Measurements from ENCODE around the gene FAAH2. TPM values are rescaled to one million over a fixed set of nuclear protein-coding genes. Genes with fewer than 3 reads are reported as not detected.
"Not testable (repeated sequence)": the region's sequence is repeated elsewhere in the genome, so short reads cannot be mapped to it uniquely, and the experiment has no call there.

FAAH2 gene
- total RNA-seq, 1 experiment from 2014 or later: 6.4 TPM

DNA sequence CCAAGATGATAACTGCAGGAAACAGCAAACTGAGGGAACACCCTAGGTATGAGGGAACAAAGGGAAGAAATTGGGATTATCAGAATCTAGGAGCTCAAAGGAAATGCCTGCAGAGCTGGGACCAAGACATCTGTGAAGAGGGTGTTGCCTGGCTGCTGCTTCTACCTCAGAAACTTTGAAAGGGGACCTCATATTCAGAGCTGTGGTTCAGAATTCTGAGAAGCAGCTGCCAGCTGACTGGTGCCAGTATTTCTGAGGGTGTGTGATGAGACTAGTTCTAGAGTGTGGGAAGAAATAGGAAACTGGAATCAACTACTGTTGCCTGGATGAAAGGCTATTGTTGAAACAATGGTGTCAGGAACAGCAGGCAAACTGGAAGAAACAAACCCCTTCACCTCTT lies 8.5 kb downstream of the FAAH2 start:
- H2AK5ac ChIP-seq (ENCODE audit: insufficient read length, low read length): no peak overlapping the region
- H2BK20ac ChIP-seq (ENCODE audit: low read depth, low read length, poor library complexity, severe bottlenecking): no peak overlapping the region
- no peak overlapping the region for H3K18ac ChIP-seq (ENCODE audit: insufficient read length, low read depth, low read length)
- peaks cover 16% of the 10 kb centered on the region for H3K9me3 ChIP-seq (ENCODE audit: control insufficient read depth, low read depth, low read length)
- TF ChIP-seq, protein P1, sequence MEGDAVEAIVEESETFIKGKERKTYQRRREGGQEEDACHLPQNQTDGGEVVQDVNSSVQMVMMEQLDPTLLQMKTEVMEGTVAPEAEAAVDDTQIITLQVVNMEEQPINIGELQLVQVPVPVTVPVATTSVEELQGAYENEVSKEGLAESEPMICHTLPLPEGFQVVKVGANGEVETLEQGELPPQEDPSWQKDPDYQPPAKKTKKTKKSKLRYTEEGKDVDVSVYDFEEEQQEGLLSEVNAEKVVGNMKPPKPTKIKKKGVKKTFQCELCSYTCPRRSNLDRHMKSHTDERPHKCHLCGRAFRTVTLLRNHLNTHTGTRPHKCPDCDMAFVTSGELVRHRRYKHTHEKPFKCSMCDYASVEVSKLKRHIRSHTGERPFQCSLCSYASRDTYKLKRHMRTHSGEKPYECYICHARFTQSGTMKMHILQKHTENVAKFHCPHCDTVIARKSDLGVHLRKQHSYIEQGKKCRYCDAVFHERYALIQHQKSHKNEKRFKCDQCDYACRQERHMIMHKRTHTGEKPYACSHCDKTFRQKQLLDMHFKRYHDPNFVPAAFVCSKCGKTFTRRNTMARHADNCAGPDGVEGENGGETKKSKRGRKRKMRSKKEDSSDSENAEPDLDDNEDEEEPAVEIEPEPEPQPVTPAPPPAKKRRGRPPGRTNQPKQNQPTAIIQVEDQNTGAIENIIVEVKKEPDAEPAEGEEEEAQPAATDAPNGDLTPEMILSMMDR (conservative IDR thresholded peaks at IDR 0.05): no peak
- H2BK15ac ChIP-seq (ENCODE audit: low read depth, low read length): no peak overlapping the region
- no peaks in the 10 kb centered on the region for H3K79me2 ChIP-seq (ENCODE audit: insufficient read depth, low read length)
- H2BK12ac ChIP-seq (ENCODE audit: insufficient read length, low read depth, low read length): no peak overlapping the region
- H3K4me1 ChIP-seq (ENCODE audit: insufficient read depth, low read length): no peaks in the 10 kb centered on the region
- no peak overlapping the region for H2AFZ ChIP-seq (ENCODE audit: low read length)
- no peak overlapping the region for H4K91ac ChIP-seq (ENCODE audit: insufficient read length, low read depth, low read length)
- Mint-ChIP-seq H3K27ac (no peak overlapping the region), H3K27me3 (ENCODE audit: low read depth) (no peaks in the 10 kb centered on the region), H3K4me1 (no peaks in the 10 kb centered on the region), H3K9me3 (peaks cover 56 to 61% of the 10 kb centered on the region in 2 experiments), H3K36me3 (ENCODE audit: insufficient read depth in 1 of 3, low read depth in 3 of 3) (peaks cover 34 to 41% (median 37%) of the 10 kb centered on the region in 3 experiments), H3K4me3 (no peak overlapping the region)
- H4K20me1 ChIP-seq (ENCODE audit: control insufficient read depth, insufficient read depth, insufficient read length): no peaks in the 10 kb centered on the region
- no peak overlapping the region for H3K14ac ChIP-seq (ENCODE audit: insufficient read depth, low read length)
- no peaks in the 10 kb centered on the region for H3K23me2 ChIP-seq (ENCODE audit: insufficient read length, low read depth, low read length, poor library complexity, severe bottlenecking)
- no peak overlapping the region for H3K27ac ChIP-seq (ENCODE audit: insufficient read length, low read depth, low read length)
- no peak overlapping the region for H2BK120ac ChIP-seq (ENCODE audit: low read depth, low read length, poor library complexity, severe bottlenecking)
- no peak overlapping the region for H3K4me2 ChIP-seq (ENCODE audit: insufficient read depth, insufficient read length, low read length)
- H3K9ac ChIP-seq (ENCODE audit: extremely low read depth, insufficient read length, low read length): no peak overlapping the region
- no peak for DNase-seq
- no peak overlapping the region for H4K8ac ChIP-seq (replicated peaks; ENCODE audit: insufficient read length, low read depth, low read length)
- H2BK5ac ChIP-seq (ENCODE audit: insufficient read length, low read length): no peak overlapping the region
- H3K56ac ChIP-seq (ENCODE audit: insufficient read length, low read depth, low read length): no peak overlapping the region
- no peak overlapping the region for H4K5ac ChIP-seq (ENCODE audit: insufficient read length, low read depth, low read length)
- no peak overlapping the region for H3T11ph ChIP-seq (ENCODE audit: low read length)
- no peaks in the 10 kb centered on the region for H3K27me3 ChIP-seq (ENCODE audit: insufficient read depth, low read length)
- no peak overlapping the region for H3K23ac ChIP-seq (ENCODE audit: insufficient read length, low read depth, low read length)
- no peaks in the 10 kb centered on the region for H3K79me1 ChIP-seq (ENCODE audit: insufficient read depth, low read depth, low read length, poor library complexity, severe bottlenecking)
- no peak overlapping the region for H3K4ac ChIP-seq (ENCODE audit: low read depth, low read length)

DNA sequence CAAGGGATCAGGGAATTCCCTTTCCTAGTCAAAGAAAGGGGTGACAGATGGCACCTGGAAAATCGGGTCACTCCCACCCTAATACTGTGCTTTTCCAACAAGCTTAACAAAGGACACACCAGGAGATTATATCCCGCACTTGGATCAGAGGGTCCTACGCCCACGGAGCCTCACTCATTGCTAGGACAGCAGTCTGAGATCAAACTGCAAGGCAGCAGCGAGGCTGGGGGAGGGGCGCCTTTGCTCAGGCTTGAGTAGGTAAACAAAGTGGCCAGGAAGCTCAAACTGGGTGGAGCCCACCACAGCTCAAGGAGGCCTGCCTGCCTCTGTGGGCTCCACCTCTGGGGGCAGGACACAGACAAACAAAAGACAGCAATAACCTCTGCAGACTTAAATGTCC lies 9.2 kb downstream of the FAAH2 start:
- H2BK12ac ChIP-seq (ENCODE audit: insufficient read length, low read depth, low read length); H4K91ac ChIP-seq (ENCODE audit: insufficient read length, low read depth, low read length); H2BK15ac ChIP-seq (ENCODE audit: low read depth, low read length); DNase-seq; H3K27ac Mint-ChIP-seq; H3K27ac ChIP-seq (ENCODE audit: insufficient read length, low read depth, low read length); H3K9ac ChIP-seq (ENCODE audit: extremely low read depth, insufficient read length, low read length); H2BK120ac ChIP-seq (ENCODE audit: low read depth, low read length, poor library complexity, severe bottlenecking); H3K79me1 ChIP-seq (ENCODE audit: insufficient read depth, low read depth, low read length, poor library complexity, severe bottlenecking); H4K8ac ChIP-seq (replicated peaks; ENCODE audit: insufficient read length, low read depth, low read length); H3K23ac ChIP-seq (ENCODE audit: insufficient read length, low read depth, low read length); H3K4me1 Mint-ChIP-seq; H3K4ac ChIP-seq (ENCODE audit: low read depth, low read length); H2AFZ ChIP-seq (ENCODE audit: low read length); H3K14ac ChIP-seq (ENCODE audit: insufficient read depth, low read length); H2BK20ac ChIP-seq (ENCODE audit: low read depth, low read length, poor library complexity, severe bottlenecking); H3K23me2 ChIP-seq (ENCODE audit: insufficient read length, low read depth, low read length, poor library complexity, severe bottlenecking); H3T11ph ChIP-seq (ENCODE audit: low read length); H3K56ac ChIP-seq (ENCODE audit: insufficient read length, low read depth, low read length); H4K20me1 ChIP-seq (ENCODE audit: control insufficient read depth, insufficient read depth, insufficient read length); H4K5ac ChIP-seq (ENCODE audit: insufficient read length, low read depth, low read length); H2AK5ac ChIP-seq (ENCODE audit: insufficient read length, low read length); H2BK5ac ChIP-seq (ENCODE audit: insufficient read length, low read length); H3K4me2 ChIP-seq (ENCODE audit: insufficient read depth, insufficient read length, low read length); H3K4me3 Mint-ChIP-seq; H3K79me2 ChIP-seq (ENCODE audit: insufficient read depth, low read length); H3K4me1 ChIP-seq (ENCODE audit: insufficient read depth, low read length); H3K27me3 ChIP-seq (ENCODE audit: insufficient read depth, low read length); H3K27me3 Mint-ChIP-seq (ENCODE audit: low read depth); H3K18ac ChIP-seq (ENCODE audit: insufficient read length, low read depth, low read length): not testable (repeated sequence)
- WGBS (ENCODE audit: extremely low coverage, insufficient read length, low lambda C conversion rate): no CpG with 5 or more reads among the region's 6 CpGs
- H3K9me3 ChIP-seq (ENCODE audit: control insufficient read depth, low read depth, low read length): peaks cover 16% of the 10 kb centered on the region
- Mint-ChIP-seq H3K9me3 (peaks cover 63 to 65% of the 10 kb centered on the region in 2 experiments), H3K36me3 (ENCODE audit: insufficient read depth in 1 of 3, low read depth in 3 of 3) (peaks cover 34 to 46% (median 37%) of the 10 kb centered on the region in 3 experiments)

Data from H9 (cell line).